ENCODE data around the gene UGT1A9.
"Not testable (repeated sequence)": the region's sequence is repeated elsewhere in the genome, so short reads cannot be mapped to it uniquely, and the experiment has no call there.

DNA sequence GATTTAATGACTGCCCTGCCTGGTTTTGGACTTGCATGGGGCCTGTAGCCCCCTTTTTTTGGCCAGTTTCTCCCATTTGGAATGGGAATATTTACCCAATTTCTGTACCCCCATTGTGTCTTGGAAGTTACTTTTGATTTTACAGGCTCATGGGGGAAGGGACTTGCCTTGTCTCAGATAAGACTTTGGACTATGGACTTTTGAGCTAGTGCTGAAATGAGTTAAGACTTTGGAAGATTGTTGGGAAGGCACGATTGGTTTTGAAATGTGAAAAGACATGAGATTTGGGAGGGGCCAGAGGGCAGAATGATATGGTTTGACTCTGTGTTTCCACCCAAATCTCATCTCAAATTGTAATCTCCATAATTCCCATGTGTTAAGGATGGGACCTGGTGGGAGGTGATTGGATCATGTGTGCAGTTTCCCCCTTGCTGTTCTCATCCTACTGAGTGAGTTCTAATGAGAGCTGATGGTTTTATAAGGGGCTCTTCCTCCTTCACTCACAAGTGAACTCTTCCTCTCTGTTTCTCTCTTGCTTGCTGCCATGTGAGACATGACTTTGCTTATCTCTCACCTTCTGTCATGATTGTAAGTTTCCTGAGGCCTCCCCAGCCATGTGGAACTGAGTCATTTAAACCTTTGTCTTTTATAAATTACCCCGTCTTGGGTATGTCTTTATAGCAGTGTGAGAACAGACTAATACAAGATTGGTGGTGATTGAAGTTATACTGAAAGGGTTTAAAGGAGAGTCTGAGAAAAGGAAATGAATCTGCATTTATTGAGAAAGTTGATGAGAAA lies 79.7 kb downstream of the UGT1A9 start:
- TF ChIP-seq POLR2A, CTCF (IDR thresholded peaks at IDR 0.05): not testable (repeated sequence)

Data from stomach (tissue), 4 donors.